ENCODE results near the gene UBXN1. TPM values are rescaled to one million over a fixed set of nuclear protein-coding genes. Genes with fewer than 3 reads are reported as not detected.
A peak's percentile ranks its signal among the peaks of the same experiment; 100 is the strongest.

Gene UBXN1
- total RNA-seq, 1 experiment from 2014 or later, result 118 TPM

DNA sequence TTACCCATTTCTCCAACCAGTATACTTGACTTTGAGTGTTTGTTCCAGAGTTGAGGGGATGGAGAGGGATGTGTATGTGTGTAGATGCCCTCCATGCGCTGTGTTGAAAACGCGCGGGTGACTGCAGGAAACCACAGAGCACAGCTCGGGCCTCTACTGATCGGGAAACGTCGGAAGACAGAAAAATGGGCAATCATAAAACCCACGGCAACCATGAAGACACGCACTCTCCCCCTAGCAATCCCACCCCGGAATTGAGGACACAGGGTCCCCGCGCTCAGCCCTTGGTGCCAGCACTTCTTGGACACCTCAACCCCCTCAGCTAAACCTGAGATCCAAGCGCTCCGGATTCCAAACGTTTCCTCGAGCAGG, 7.7 kb downstream of the UBXN1 start:
- Mint-ChIP-seq H3K36me3 (ENCODE audit: insufficient read depth in 1 of 3, low read depth in 3 of 3) (peaks cover 19 to 46% (median 37%) of the 10 kb centered on the region in 3 experiments; a peak in 6 of 7 replicates), H3K4me1 (peaks cover 24 to 31% of the 10 kb centered on the region in 2 experiments), H3K9me3 (no peaks in the 10 kb centered on the region), H3K27ac (peak overlapping the region; percentile 92 to 97 (median 93)), H3K4me3 (peak overlapping the region; percentile 92 to 99), H3K27me3 (ENCODE audit: low read depth) (no peaks in the 10 kb centered on the region; the same call in 1 of the 2 replicates)
- no peak overlapping the region for H2BK20ac ChIP-seq (ENCODE audit: low read depth, low read length, poor library complexity, severe bottlenecking)
- H2BK12ac ChIP-seq (ENCODE audit: insufficient read length, low read depth, low read length), result no peak overlapping the region
- H3K9me3 ChIP-seq (ENCODE audit: control insufficient read depth, low read depth, low read length), result no peaks in the 10 kb centered on the region
- H2BK15ac ChIP-seq (ENCODE audit: low read depth, low read length), result no peak overlapping the region
- H3K27me3 ChIP-seq (ENCODE audit: insufficient read depth, low read length), result no peaks in the 10 kb centered on the region
- H2BK5ac ChIP-seq (ENCODE audit: insufficient read length, low read length), result no peak overlapping the region
- TF ChIP-seq, protein P1, sequence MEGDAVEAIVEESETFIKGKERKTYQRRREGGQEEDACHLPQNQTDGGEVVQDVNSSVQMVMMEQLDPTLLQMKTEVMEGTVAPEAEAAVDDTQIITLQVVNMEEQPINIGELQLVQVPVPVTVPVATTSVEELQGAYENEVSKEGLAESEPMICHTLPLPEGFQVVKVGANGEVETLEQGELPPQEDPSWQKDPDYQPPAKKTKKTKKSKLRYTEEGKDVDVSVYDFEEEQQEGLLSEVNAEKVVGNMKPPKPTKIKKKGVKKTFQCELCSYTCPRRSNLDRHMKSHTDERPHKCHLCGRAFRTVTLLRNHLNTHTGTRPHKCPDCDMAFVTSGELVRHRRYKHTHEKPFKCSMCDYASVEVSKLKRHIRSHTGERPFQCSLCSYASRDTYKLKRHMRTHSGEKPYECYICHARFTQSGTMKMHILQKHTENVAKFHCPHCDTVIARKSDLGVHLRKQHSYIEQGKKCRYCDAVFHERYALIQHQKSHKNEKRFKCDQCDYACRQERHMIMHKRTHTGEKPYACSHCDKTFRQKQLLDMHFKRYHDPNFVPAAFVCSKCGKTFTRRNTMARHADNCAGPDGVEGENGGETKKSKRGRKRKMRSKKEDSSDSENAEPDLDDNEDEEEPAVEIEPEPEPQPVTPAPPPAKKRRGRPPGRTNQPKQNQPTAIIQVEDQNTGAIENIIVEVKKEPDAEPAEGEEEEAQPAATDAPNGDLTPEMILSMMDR (conservative IDR thresholded peaks at IDR 0.05), result no peak
- no peak overlapping the region for H3T11ph ChIP-seq (ENCODE audit: low read length)
- peaks cover 8% of the 10 kb centered on the region for H3K23me2 ChIP-seq (ENCODE audit: insufficient read length, low read depth, low read length, poor library complexity, severe bottlenecking)
- peaks cover 1% of the 10 kb centered on the region; the same call in 1 of the 2 replicates for H3K4me1 ChIP-seq (ENCODE audit: insufficient read depth, low read length)
- H2BK120ac ChIP-seq (ENCODE audit: low read depth, low read length, poor library complexity, severe bottlenecking), result no peak overlapping the region
- no peaks in the 10 kb centered on the region for H3K79me1 ChIP-seq (ENCODE audit: insufficient read depth, low read depth, low read length, poor library complexity, severe bottlenecking)
- H3K56ac ChIP-seq (ENCODE audit: insufficient read length, low read depth, low read length), result no peak overlapping the region
- H3K4me2 ChIP-seq (ENCODE audit: insufficient read depth, insufficient read length, low read length), result peak overlapping the region; percentile 83
- no peak overlapping the region for H2AFZ ChIP-seq (ENCODE audit: low read length)
- H3K4ac ChIP-seq (ENCODE audit: low read depth, low read length), result no peak overlapping the region; the same call in 1 of the 2 replicates
- H4K20me1 ChIP-seq (ENCODE audit: control insufficient read depth, insufficient read depth, insufficient read length), result no peaks in the 10 kb centered on the region
- no peak overlapping the region for H3K18ac ChIP-seq (ENCODE audit: insufficient read length, low read depth, low read length)
- H2AK5ac ChIP-seq (ENCODE audit: insufficient read length, low read length), result no peak overlapping the region
- no peak for DNase-seq
- no peak overlapping the region for H4K8ac ChIP-seq (replicated peaks; ENCODE audit: insufficient read length, low read depth, low read length)
- no peak overlapping the region for H4K5ac ChIP-seq (ENCODE audit: insufficient read length, low read depth, low read length)
- H3K14ac ChIP-seq (ENCODE audit: insufficient read depth, low read length), result peak overlapping the region; percentile 59; the same call in 1 of the 2 replicates
- no peak overlapping the region for H3K23ac ChIP-seq (ENCODE audit: insufficient read length, low read depth, low read length)
- H3K79me2 ChIP-seq (ENCODE audit: insufficient read depth, low read length), result no peaks in the 10 kb centered on the region
- no peak overlapping the region for H4K91ac ChIP-seq (ENCODE audit: insufficient read length, low read depth, low read length)
- H3K9ac ChIP-seq (ENCODE audit: extremely low read depth, insufficient read length, low read length), result peak overlapping the region; percentile 89
- no CpG with 5 or more reads among the region's 17 CpGs for WGBS (ENCODE audit: extremely low coverage, insufficient read length, low lambda C conversion rate)
- no peak overlapping the region for H3K27ac ChIP-seq (ENCODE audit: insufficient read length, low read depth, low read length)
